Measurements from ENCODE around the gene GABBR2.

Gene GABBR2

GRCh38 chr9:98642661-98643312 lies 65.9 kb downstream of the GABBR2 start:
- Histone ChIP-seq H3K27me3 (ENCODE audit: control insufficient read depth, insufficient read depth, low read length) (peaks cover 42% of the 10 kb centered on the region), H3K4me1 (ENCODE audit: control insufficient read depth, insufficient read depth, low read length) (no peaks in the 10 kb centered on the region), H3K36me3 (ENCODE audit: insufficient read depth, low read length) (no peaks in the 10 kb centered on the region), H3K9me3 (replicated peaks; ENCODE audit: low read length) (no peaks in the 10 kb centered on the region), H3K9ac (ENCODE audit: low read depth, low read length) (no peak overlapping the region), H3K4me2 (ENCODE audit: low read length) (no peak overlapping the region), H3K4me3 (ENCODE audit: low read length) (no peak overlapping the region)

- H3K4me3 ChIP-seq (ENCODE audit: low read length) = no peak overlapping the region
- no peaks in the 10 kb centered on the region for H3K4me1 ChIP-seq (ENCODE audit: control insufficient read depth, insufficient read depth, low read length)
- H3K9ac ChIP-seq (ENCODE audit: low read depth, low read length) = no peak overlapping the region
- H3K9me3 ChIP-seq (replicated peaks; ENCODE audit: low read length) = no peaks in the 10 kb centered on the region
- no peaks in the 10 kb centered on the region for H3K36me3 ChIP-seq (ENCODE audit: insufficient read depth, low read length)
- no peak overlapping the region for H3K4me2 ChIP-seq (ENCODE audit: low read length)
- H3K27me3 ChIP-seq (ENCODE audit: control insufficient read depth, insufficient read depth, low read length) = peaks cover 42% of the 10 kb centered on the region
Measured at GRCh38 chr9:98641695-98642094, 67.0 kb downstream of the GABBR2 start.

- H3K9me3 ChIP-seq (replicated peaks; ENCODE audit: low read length) = no peaks in the 10 kb centered on the region
- no peak overlapping the region for H3K4me3 ChIP-seq (ENCODE audit: low read length)
- H3K4me1 ChIP-seq (ENCODE audit: control insufficient read depth, insufficient read depth, low read length) = no peaks in the 10 kb centered on the region
- no peaks in the 10 kb centered on the region for H3K36me3 ChIP-seq (ENCODE audit: insufficient read depth, low read length)
- no peak overlapping the region for H3K4me2 ChIP-seq (ENCODE audit: low read length)
- H3K9ac ChIP-seq (ENCODE audit: low read depth, low read length) = no peak overlapping the region
- H3K27me3 ChIP-seq (ENCODE audit: control insufficient read depth, insufficient read depth, low read length) = peaks cover 31% of the 10 kb centered on the region
Measured at GRCh38 chr9:98640394-98640793, 68.3 kb downstream of the GABBR2 start.

GRCh38 chr9:98639133-98639532 lies 69.6 kb downstream of the GABBR2 start:
- H3K4me3 ChIP-seq (ENCODE audit: low read length) = no peak overlapping the region
- no peak overlapping the region for H3K9ac ChIP-seq (ENCODE audit: low read depth, low read length)
- no peaks in the 10 kb centered on the region for H3K9me3 ChIP-seq (replicated peaks; ENCODE audit: low read length)
- H3K27me3 ChIP-seq (ENCODE audit: control insufficient read depth, insufficient read depth, low read length) = peaks cover 28% of the 10 kb centered on the region
- no peaks in the 10 kb centered on the region for H3K36me3 ChIP-seq (ENCODE audit: insufficient read depth, low read length)
- no peak overlapping the region for H3K4me2 ChIP-seq (ENCODE audit: low read length)
- H3K4me1 ChIP-seq (ENCODE audit: control insufficient read depth, insufficient read depth, low read length) = no peaks in the 10 kb centered on the region

GRCh38 chr9:98637381-98637780 lies 71.4 kb downstream of the GABBR2 start:
- no peaks in the 10 kb centered on the region for H3K36me3 ChIP-seq (ENCODE audit: insufficient read depth, low read length)
- peaks cover 18% of the 10 kb centered on the region for H3K27me3 ChIP-seq (ENCODE audit: control insufficient read depth, insufficient read depth, low read length)
- H3K4me1 ChIP-seq (ENCODE audit: control insufficient read depth, insufficient read depth, low read length) = no peaks in the 10 kb centered on the region
- no peak overlapping the region for H3K4me2 ChIP-seq (ENCODE audit: low read length)
- no peak overlapping the region for H3K4me3 ChIP-seq (ENCODE audit: low read length)
- no peak overlapping the region for H3K9ac ChIP-seq (ENCODE audit: low read depth, low read length)
- H3K9me3 ChIP-seq (replicated peaks; ENCODE audit: low read length) = no peaks in the 10 kb centered on the region

GRCh38 chr9:98635374-98635773 lies 73.4 kb downstream of the GABBR2 start:
- no peak overlapping the region for H3K4me3 ChIP-seq (ENCODE audit: low read length)
- peaks cover 17% of the 10 kb centered on the region for H3K27me3 ChIP-seq (ENCODE audit: control insufficient read depth, insufficient read depth, low read length)
- no peaks in the 10 kb centered on the region for H3K4me1 ChIP-seq (ENCODE audit: control insufficient read depth, insufficient read depth, low read length)
- no peaks in the 10 kb centered on the region for H3K9me3 ChIP-seq (replicated peaks; ENCODE audit: low read length)
- no peak overlapping the region for H3K9ac ChIP-seq (ENCODE audit: low read depth, low read length)
- H3K4me2 ChIP-seq (ENCODE audit: low read length) = no peak overlapping the region
- H3K36me3 ChIP-seq (ENCODE audit: insufficient read depth, low read length) = no peaks in the 10 kb centered on the region

- Histone ChIP-seq H3K4me2 (ENCODE audit: low read length) (no peak overlapping the region), H3K9me3 (replicated peaks; ENCODE audit: low read length) (no peaks in the 10 kb centered on the region), H3K27me3 (ENCODE audit: control insufficient read depth, insufficient read depth, low read length) (peaks cover 15% of the 10 kb centered on the region), H3K4me1 (ENCODE audit: control insufficient read depth, insufficient read depth, low read length) (no peaks in the 10 kb centered on the region), H3K9ac (ENCODE audit: low read depth, low read length) (no peak overlapping the region), H3K4me3 (ENCODE audit: low read length) (no peak overlapping the region), H3K36me3 (ENCODE audit: insufficient read depth, low read length) (no peaks in the 10 kb centered on the region)
Measured at GRCh38 chr9:98634685-98635336, 73.9 kb downstream of the GABBR2 start.

- Histone ChIP-seq H3K27me3 (ENCODE audit: control insufficient read depth, insufficient read depth, low read length) (peaks cover 22% of the 10 kb centered on the region), H3K36me3 (ENCODE audit: insufficient read depth, low read length) (no peaks in the 10 kb centered on the region), H3K9me3 (replicated peaks; ENCODE audit: low read length) (no peaks in the 10 kb centered on the region), H3K9ac (ENCODE audit: low read depth, low read length) (no peak overlapping the region), H3K4me3 (ENCODE audit: low read length) (no peak overlapping the region), H3K4me1 (ENCODE audit: control insufficient read depth, insufficient read depth, low read length) (no peaks in the 10 kb centered on the region), H3K4me2 (ENCODE audit: low read length) (no peak overlapping the region)
Measured at GRCh38 chr9:98632839-98633238, 75.9 kb downstream of the GABBR2 start.

GRCh38 chr9:98627296-98627695 lies 81.4 kb downstream of the GABBR2 start:
- no peaks in the 10 kb centered on the region for H3K36me3 ChIP-seq (ENCODE audit: insufficient read depth, low read length)
- H3K4me1 ChIP-seq (ENCODE audit: control insufficient read depth, insufficient read depth, low read length) = no peaks in the 10 kb centered on the region
- no peaks in the 10 kb centered on the region for H3K9me3 ChIP-seq (replicated peaks; ENCODE audit: low read length)
- H3K9ac ChIP-seq (ENCODE audit: low read depth, low read length) = no peak overlapping the region
- no peak overlapping the region for H3K4me3 ChIP-seq (ENCODE audit: low read length)
- H3K27me3 ChIP-seq (ENCODE audit: control insufficient read depth, insufficient read depth, low read length) = peaks cover 48% of the 10 kb centered on the region
- no peak overlapping the region for H3K4me2 ChIP-seq (ENCODE audit: low read length)

GRCh38 chr9:98625728-98626127 lies 83.0 kb downstream of the GABBR2 start:
- Histone ChIP-seq H3K27me3 (ENCODE audit: control insufficient read depth, insufficient read depth, low read length) (peaks cover 48% of the 10 kb centered on the region), H3K9me3 (replicated peaks; ENCODE audit: low read length) (no peaks in the 10 kb centered on the region), H3K4me2 (ENCODE audit: low read length) (no peak overlapping the region), H3K9ac (ENCODE audit: low read depth, low read length) (no peak overlapping the region), H3K4me3 (ENCODE audit: low read length) (no peak overlapping the region), H3K4me1 (ENCODE audit: control insufficient read depth, insufficient read depth, low read length) (no peaks in the 10 kb centered on the region), H3K36me3 (ENCODE audit: insufficient read depth, low read length) (no peaks in the 10 kb centered on the region)

GRCh38 chr9:98619788-98620187 lies 88.9 kb downstream of the GABBR2 start:
- Histone ChIP-seq H3K27me3 (ENCODE audit: control insufficient read depth, insufficient read depth, low read length) (peaks cover 59% of the 10 kb centered on the region), H3K36me3 (ENCODE audit: insufficient read depth, low read length) (no peaks in the 10 kb centered on the region), H3K4me1 (ENCODE audit: control insufficient read depth, insufficient read depth, low read length) (no peaks in the 10 kb centered on the region), H3K9ac (ENCODE audit: low read depth, low read length) (no peak overlapping the region), H3K4me2 (ENCODE audit: low read length) (no peak overlapping the region), H3K4me3 (ENCODE audit: low read length) (no peak overlapping the region), H3K9me3 (replicated peaks; ENCODE audit: low read length) (no peaks in the 10 kb centered on the region)

- Histone ChIP-seq H3K4me3 (ENCODE audit: low read length) (no peak overlapping the region), H3K36me3 (ENCODE audit: insufficient read depth, low read length) (no peaks in the 10 kb centered on the region), H3K4me1 (ENCODE audit: control insufficient read depth, insufficient read depth, low read length) (no peaks in the 10 kb centered on the region), H3K9me3 (replicated peaks; ENCODE audit: low read length) (no peaks in the 10 kb centered on the region), H3K27me3 (ENCODE audit: control insufficient read depth, insufficient read depth, low read length) (peaks cover 48% of the 10 kb centered on the region), H3K9ac (ENCODE audit: low read depth, low read length) (no peak overlapping the region), H3K4me2 (ENCODE audit: low read length) (no peak overlapping the region)
Measured at GRCh38 chr9:98615633-98616032, 93.1 kb downstream of the GABBR2 start.

Measured in skeletal muscle satellite cell (primary cell).